IPS-11a (cell line): Measurements from ENCODE around the gene HSPB1.
"Not testable (repeated sequence)": the region's sequence is repeated elsewhere in the genome, so short reads cannot be mapped to it uniquely, and the experiment has no call there.

Experiments
- H3K4me3 ChIP-seq: one replicate; pipeline ENCODE4 v1.5.1; 2013; ENCODE audit warnings: low read depth, low read length, control low read depth

HSPB1 gene

GRCh38 chr7:76330261-76330660 lies 27.8 kb downstream of the HSPB1 start:
- no peak overlapping the region for H3K4me3 ChIP-seq

DNA sequence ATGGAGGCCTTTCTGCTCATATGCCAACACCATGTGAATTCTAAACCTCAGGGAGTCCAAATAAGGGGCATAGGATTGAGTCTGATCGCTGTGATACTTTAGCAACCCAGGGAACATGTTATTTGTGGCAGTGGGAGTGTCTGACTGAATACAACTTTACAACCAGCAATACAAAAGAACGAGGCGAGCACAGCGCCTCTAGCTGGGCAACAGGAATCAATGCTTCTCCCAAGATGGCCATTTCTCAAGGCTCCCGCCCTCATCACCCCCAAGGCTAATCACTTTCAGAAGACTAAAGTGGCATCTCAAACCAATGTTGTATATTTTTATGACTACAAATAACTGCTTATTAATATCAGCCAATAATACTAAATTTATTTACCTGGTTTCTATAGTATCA lies 28.2 kb downstream of the HSPB1 start:
- H3K4me3 ChIP-seq, result no peak overlapping the region

DNA sequence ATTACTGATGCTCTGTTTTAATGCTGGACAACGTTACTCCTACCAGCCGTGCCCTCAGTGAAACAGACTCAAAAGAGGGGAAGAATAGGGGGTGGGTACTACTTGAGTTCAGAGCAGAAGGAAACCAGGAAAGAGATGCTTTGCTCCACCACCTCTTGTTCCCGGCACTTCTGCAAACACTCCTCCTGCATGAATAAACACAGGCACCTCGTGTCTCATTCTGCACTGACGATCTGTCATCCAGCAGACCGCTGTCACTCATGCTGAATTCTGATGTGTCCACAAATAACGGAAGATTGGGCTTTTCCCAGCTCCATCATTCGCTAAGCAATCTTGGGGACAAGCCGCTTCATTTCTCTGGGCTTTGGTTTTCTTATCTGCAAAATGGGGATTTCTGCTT lies 29.6 kb downstream of the HSPB1 start:
- no peak overlapping the region for H3K4me3 ChIP-seq

DNA sequence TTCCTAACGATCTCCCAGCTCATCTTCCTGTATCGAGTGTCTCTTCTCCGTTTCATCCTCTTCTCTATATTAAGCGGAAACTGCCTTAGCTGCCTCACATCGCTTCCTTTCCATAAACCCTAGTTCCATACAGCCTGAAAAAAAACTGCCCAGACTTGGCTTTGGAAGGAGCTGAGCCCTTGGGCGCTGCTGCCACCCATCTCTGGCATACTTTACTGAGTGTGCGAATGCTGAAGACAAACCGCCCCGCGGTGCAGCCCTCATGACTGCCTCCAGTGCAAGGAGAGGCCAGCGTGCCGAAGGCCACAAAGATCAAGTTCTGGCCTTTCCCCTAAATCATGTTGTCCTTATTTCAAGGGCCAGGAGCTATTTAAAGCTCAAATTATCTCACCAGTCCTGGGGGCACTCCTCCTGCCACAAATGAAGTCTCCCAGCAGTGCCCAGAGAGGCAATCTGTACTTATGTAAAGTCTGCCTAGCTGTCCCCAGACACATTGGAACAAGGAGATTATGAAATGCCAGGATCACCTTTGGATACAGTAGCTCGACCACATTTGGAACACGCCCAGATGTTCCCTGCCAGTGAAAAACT lies 31.1 kb downstream of the HSPB1 start:
- H3K4me3 ChIP-seq, result no peak overlapping the region

- no peak overlapping the region for H3K4me3 ChIP-seq
Measured at GRCh38 chr7:76334320-76334967, 32.0 kb downstream of the HSPB1 start.

DNA sequence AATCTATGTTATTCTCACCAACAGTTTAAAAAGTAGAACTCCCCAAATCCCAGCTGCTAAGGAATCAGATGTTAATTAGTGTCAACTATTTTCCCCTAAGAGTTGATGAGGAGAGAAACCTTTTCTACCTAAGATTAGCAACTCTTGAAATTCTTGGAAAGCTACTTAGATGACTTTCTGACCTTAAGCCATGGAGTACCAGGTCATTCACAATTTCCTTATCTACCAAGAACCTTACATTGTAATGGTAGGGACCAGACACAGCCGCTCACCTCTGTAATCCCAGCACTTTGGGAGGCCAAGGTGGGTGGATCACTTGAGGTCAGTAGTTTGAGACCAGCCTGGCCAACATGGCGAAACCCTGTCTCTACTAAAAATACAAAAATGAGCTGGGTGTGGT lies 32.9 kb downstream of the HSPB1 start:
- not testable (repeated sequence) for H3K4me3 ChIP-seq

- no peak overlapping the region for H3K4me3 ChIP-seq
Measured at GRCh38 chr7:76336094-76336493, 33.6 kb downstream of the HSPB1 start.

- no peak overlapping the region for H3K4me3 ChIP-seq
Measured at GRCh38 chr7:76337147-76337546, 34.7 kb downstream of the HSPB1 start.

- H3K4me3 ChIP-seq, result no peak overlapping the region
Measured at GRCh38 chr7:76338298-76339084, 36.0 kb downstream of the HSPB1 start.

GRCh38 chr7:76340617-76341131 lies 38.2 kb downstream of the HSPB1 start:
- no peak overlapping the region for H3K4me3 ChIP-seq

GRCh38 chr7:76342222-76342621 lies 39.7 kb downstream of the HSPB1 start:
- H3K4me3 ChIP-seq, result no peak overlapping the region

DNA sequence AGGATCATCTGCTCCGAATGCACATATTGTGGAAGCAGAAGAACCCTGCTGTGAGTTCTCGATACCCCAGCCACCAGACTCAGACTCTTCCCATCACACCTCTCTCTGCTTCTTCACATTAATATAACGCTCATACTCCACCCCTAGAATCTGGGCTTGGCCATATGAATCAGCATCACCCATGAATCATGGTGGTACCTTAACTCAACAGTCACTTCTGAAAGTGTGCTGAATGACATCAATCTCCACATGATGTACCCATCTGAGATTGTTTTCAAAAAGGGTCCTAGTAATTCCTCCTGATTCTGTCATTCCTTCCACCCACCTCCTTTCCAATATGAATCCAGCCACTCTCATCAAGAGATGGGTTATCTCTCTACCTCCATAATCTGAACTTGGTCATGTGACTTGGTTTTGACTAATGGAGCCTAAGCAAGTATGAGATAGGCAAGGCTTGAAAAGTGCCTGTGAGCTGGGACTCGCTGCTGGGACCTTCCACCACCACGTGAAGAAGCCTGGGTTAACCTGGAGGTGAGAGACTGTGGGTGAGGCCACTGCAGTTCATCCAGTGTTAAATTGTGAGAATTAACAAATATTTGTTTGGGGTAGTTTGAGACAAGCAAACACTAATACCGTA lies 40.9 kb downstream of the HSPB1 start:
- H3K4me3 ChIP-seq, result no peak overlapping the region

DNA sequence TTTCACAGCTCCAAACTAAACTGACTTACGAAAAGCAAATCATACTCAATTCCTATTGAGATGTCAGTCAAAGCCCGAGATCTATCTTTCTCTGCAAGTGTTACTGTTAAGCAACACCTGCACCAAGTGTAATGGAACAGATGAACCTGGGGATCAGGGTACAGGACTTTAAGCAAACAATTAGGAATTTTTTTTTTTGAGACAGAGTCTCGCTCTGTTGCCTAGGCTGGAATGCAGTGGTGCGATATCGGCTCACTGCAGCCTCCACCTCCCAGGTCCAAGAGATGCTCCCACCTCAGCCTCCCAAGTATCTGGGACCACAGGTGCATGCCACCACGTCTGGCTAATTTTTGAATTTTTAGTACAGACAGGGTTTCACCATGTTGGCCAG lies 41.5 kb downstream of the HSPB1 start:
- no peak overlapping the region for H3K4me3 ChIP-seq

DNA sequence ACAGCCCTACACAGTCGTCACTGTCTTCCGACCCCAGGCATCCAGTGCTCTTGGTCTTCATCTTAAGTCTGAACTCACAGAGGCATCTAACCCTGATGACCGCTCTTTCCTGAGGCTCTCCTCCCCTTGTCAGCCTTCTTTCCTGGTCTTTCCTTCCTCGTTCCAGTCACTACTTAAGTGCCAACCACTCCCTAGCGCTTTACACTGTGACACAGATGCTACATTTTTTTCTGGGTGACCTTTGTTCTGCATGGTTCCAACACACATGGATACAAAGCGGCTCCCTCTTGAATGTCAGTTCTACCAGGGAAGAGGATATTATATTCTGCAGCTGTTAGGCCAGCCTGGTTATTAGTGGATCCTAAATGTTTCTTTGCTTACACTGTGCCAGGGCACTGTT lies 43.6 kb downstream of the HSPB1 start:
- H3K4me3 ChIP-seq, result no peak overlapping the region

- H3K4me3 ChIP-seq, result no peak overlapping the region
Measured at GRCh38 chr7:76346778-76347177, 44.3 kb downstream of the HSPB1 start.

GRCh38 chr7:76347710-76348109 lies 45.2 kb downstream of the HSPB1 start:
- H3K4me3 ChIP-seq, result no peak overlapping the region

- H3K4me3 ChIP-seq, result no peak overlapping the region
Measured at GRCh38 chr7:76349313-76349885, 46.9 kb downstream of the HSPB1 start.

DNA sequence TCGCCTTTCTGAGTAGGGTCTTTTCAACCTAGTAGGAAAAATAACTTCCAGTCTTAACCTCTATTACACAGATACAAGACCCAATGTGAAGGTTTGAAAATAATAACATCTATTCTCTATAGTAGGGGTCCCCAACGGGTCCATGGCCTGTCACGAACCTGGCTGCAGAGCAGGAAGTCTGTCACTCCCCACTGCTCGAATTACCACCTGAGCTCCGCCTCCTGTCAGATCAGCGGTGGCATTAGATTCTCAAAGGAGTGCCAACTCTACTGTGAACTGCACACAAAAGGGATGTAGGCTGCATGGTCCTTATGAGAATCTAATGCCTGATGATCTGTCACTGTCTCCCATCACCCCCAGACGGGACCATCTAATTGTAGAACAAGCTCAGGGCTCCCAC lies 48.9 kb downstream of the HSPB1 start:
- H3K4me3 ChIP-seq, result no peak overlapping the region

GRCh38 chr7:76352193-76352592 lies 49.7 kb downstream of the HSPB1 start:
- H3K4me3 ChIP-seq, result no peak overlapping the region

DNA sequence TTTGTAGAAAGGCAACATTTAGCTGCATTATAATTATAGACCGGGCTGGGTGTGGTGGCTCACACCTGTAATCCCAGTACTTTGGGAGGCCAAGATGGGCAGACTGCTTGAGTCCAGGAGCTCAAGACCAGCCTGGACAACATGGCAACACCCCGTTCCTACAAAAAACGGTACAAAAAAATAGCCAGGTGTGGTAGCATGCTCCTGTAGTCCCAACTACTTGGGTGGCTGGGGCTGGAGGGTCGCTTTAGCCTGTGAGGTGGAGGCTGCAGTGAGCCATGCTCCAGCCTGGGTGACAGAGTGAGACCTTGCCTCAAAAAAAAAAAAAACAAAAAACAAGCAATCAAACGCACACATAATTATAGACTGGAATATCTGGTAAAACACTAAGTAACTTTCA lies 51.3 kb downstream of the HSPB1 start:
- no peak overlapping the region for H3K4me3 ChIP-seq
